Measurements from ENCODE around the gene ZDHHC18.

ZDHHC18 gene, protein sequence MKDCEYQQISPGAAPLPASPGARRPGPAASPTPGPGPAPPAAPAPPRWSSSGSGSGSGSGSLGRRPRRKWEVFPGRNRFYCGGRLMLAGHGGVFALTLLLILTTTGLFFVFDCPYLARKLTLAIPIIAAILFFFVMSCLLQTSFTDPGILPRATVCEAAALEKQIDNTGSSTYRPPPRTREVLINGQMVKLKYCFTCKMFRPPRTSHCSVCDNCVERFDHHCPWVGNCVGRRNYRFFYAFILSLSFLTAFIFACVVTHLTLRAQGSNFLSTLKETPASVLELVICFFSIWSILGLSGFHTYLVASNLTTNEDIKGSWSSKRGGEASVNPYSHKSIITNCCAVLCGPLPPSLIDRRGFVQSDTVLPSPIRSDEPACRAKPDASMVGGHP

DNA sequence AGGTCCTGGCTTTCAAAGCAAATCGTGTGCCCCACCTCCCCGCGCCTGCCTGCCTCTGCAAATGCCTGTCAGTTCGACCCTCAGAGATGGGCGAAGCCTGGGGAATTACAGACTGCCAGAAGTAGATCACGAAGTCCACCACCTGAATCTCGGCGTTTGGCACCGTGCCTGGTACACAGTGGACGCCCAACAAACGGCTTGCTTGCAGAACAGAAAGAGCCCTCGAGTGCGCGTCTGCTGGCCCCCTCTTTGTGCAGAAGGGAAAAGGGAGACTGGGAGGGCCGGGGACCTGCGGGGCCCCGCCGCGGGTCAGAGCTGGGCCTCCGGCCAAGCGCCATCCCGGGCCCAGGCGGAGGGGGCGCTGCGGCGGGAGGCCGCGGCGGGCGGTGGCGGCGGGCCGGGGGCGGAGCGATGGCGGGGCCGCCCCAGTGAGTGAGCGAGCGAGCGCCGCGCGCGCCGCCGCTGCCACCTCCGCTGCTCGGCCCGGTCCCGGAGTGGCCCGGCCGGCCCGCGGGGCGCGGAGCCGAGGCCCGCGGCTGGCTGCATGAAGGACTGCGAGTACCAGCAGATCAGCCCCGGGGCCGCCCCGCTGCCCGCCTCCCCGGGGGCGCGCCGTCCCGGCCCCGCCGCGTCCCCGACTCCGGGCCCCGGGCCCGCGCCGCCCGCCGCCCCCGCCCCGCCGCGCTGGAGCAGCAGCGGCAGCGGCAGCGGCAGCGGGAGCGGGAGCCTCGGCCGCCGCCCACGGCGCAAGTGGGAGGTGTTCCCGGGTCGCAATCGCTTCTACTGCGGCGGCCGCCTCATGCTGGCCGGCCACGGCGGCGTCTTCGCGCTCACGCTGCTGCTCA, at the start of gene ZDHHC18:
TSS of gene ZDHHC18 (plus strand) at position 428 of the 845 bp plus-strand sequence. CDS start at position 545, 117 bp downstream.
- ATAC-seq (ENCODE audit: low read depth) (peak; percentile 74), DNase-seq (ENCODE audit: low spot score) (no peak)
- TF ChIP-seq, protein P1, sequence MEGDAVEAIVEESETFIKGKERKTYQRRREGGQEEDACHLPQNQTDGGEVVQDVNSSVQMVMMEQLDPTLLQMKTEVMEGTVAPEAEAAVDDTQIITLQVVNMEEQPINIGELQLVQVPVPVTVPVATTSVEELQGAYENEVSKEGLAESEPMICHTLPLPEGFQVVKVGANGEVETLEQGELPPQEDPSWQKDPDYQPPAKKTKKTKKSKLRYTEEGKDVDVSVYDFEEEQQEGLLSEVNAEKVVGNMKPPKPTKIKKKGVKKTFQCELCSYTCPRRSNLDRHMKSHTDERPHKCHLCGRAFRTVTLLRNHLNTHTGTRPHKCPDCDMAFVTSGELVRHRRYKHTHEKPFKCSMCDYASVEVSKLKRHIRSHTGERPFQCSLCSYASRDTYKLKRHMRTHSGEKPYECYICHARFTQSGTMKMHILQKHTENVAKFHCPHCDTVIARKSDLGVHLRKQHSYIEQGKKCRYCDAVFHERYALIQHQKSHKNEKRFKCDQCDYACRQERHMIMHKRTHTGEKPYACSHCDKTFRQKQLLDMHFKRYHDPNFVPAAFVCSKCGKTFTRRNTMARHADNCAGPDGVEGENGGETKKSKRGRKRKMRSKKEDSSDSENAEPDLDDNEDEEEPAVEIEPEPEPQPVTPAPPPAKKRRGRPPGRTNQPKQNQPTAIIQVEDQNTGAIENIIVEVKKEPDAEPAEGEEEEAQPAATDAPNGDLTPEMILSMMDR (IDR thresholded peaks at IDR 0.05; ENCODE audit: poor library complexity, severe bottlenecking) = peak; percentile 86
- Histone ChIP-seq H3K27me3 (ENCODE audit: insufficient read depth, poor library complexity, severe bottlenecking) (no peaks in the 10 kb centered on the region), H3K27ac (ENCODE audit: poor library complexity, severe bottlenecking) (peak within 1 kb of the TSS; percentile 35), H3K4me3 (ENCODE audit: severe bottlenecking) (peak within 1 kb of the TSS; percentile 69), H3K36me3 (ENCODE audit: low read depth) (peaks cover 10% of the 10 kb centered on the region), H3K9me3 (ENCODE audit: severe bottlenecking) (no peaks in the 10 kb centered on the region), H3K4me1 (ENCODE audit: insufficient read depth, poor library complexity, severe bottlenecking) (no peaks in the 10 kb centered on the region)

DNA sequence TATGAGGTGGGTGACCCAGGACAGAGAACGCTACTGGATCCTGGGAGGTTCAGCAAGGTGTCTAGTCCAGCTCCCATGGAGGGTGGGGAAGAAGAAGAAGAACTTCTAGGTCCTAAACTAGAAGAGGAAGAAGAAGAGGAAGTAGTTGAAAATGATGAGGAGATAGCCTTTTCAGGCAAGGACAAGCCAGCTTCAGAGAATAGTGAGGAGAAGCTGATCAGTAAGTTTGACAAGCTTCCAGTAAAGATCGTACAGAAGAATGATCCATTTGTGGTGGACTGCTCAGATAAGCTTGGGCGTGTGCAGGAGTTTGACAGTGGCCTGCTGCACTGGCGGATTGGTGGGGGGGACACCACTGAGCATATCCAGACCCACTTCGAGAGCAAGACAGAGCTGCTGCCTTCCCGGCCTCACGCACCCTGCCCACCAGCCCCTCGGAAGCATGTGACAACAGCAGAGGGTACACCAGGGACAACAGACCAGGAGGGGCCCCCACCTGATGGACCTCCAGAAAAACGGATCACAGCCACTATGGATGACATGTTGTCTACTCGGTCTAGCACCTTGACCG, 47.3 kb upstream of the ZDHHC18 start:
- H3K27me3 ChIP-seq (ENCODE audit: insufficient read depth, poor library complexity, severe bottlenecking) = no peaks in the 10 kb centered on the region
- peaks cover 91% of the 10 kb centered on the region for H3K36me3 ChIP-seq (ENCODE audit: low read depth)
- TF ChIP-seq, protein P1 (IDR thresholded peaks at IDR 0.05; ENCODE audit: poor library complexity, severe bottlenecking) = no peak
- H3K4me3 ChIP-seq (ENCODE audit: severe bottlenecking) = no peak overlapping the region
- no peaks in the 10 kb centered on the region for H3K9me3 ChIP-seq (ENCODE audit: severe bottlenecking)
- no peak for DNase-seq (ENCODE audit: low spot score)
- peaks cover 8% of the 10 kb centered on the region for H3K4me1 ChIP-seq (ENCODE audit: insufficient read depth, poor library complexity, severe bottlenecking)
- no peak overlapping the region for H3K27ac ChIP-seq (ENCODE audit: poor library complexity, severe bottlenecking)
- no peak for ATAC-seq (ENCODE audit: low read depth)

DNA sequence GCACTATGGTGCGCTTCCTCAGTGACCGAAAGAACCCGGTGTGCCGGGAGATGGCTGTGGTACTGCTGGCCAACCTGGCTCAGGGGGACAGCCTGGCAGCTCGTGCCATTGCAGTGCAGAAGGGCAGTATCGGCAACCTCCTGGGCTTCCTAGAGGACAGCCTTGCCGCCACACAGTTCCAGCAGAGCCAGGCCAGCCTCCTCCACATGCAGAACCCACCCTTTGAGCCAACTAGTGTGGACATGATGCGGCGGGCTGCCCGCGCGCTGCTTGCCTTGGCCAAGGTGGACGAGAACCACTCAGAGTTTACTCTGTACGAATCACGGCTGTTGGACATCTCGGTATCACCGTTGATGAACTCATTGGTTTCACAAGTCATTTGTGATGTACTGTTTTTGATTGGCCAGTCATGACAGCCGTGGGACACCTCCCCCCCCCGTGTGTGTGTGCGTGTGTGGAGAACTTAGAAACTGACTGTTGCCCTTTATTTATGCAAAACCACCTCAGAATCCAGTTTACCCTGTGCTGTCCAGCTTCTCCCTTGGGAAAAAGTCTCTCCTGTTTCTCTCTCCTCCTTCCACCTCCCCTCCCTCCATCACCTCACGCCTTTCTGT, 46.0 kb upstream of the ZDHHC18 start:
- DNase-seq (ENCODE audit: low spot score) = no peak
- H3K27me3 ChIP-seq (ENCODE audit: insufficient read depth, poor library complexity, severe bottlenecking) = no peaks in the 10 kb centered on the region
- ATAC-seq (ENCODE audit: low read depth) = no peak
- no peak overlapping the region for H3K27ac ChIP-seq (ENCODE audit: poor library complexity, severe bottlenecking)
- H3K4me1 ChIP-seq (ENCODE audit: insufficient read depth, poor library complexity, severe bottlenecking) = peaks cover 8% of the 10 kb centered on the region
- no peak overlapping the region for H3K4me3 ChIP-seq (ENCODE audit: severe bottlenecking)
- TF ChIP-seq, protein P1 (IDR thresholded peaks at IDR 0.05; ENCODE audit: poor library complexity, severe bottlenecking) = no peak
- no peaks in the 10 kb centered on the region for H3K9me3 ChIP-seq (ENCODE audit: severe bottlenecking)
- peaks cover 78% of the 10 kb centered on the region for H3K36me3 ChIP-seq (ENCODE audit: low read depth)

DNA sequence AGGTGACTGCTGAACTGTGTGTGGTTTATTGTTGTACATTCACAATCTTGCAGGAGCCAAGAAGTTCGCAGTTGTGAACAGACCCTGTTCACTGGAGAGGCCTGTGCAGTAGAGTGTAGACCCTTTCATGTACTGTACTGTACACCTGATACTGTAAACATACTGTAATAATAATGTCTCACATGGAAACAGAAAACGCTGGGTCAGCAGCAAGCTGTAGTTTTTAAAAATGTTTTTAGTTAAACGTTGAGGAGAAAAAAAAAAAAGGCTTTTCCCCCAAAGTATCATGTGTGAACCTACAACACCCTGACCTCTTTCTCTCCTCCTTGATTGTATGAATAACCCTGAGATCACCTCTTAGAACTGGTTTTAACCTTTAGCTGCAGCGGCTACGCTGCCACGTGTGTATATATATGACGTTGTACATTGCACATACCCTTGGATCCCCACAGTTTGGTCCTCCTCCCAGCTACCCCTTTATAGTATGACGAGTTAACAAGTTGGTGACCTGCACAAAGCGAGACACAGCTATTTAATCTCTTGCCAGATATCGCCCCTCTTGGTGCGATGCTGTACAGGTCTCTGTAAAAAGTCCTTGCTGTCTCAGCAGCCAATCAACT, 45.2 kb upstream of the ZDHHC18 start:
- H3K27me3 ChIP-seq (ENCODE audit: insufficient read depth, poor library complexity, severe bottlenecking) = no peaks in the 10 kb centered on the region
- DNase-seq (ENCODE audit: low spot score) (no peak), ATAC-seq (ENCODE audit: low read depth) (no peak)
- H3K4me3 ChIP-seq (ENCODE audit: severe bottlenecking) = no peak overlapping the region
- TF ChIP-seq, protein P1 (IDR thresholded peaks at IDR 0.05; ENCODE audit: poor library complexity, severe bottlenecking) = no peak
- H3K27ac ChIP-seq (ENCODE audit: poor library complexity, severe bottlenecking) = no peak overlapping the region
- H3K36me3 ChIP-seq (ENCODE audit: low read depth) = peaks cover 69% of the 10 kb centered on the region
- no peaks in the 10 kb centered on the region for H3K9me3 ChIP-seq (ENCODE audit: severe bottlenecking)
- peaks cover 13% of the 10 kb centered on the region for H3K4me1 ChIP-seq (ENCODE audit: insufficient read depth, poor library complexity, severe bottlenecking)
